Astrocyte (in vitro differentiated cells and primary cell): Measurements from ENCODE around the gene LILRA1. TPM values are rescaled to one million over a fixed set of nuclear protein-coding genes. Genes with fewer than 3 reads are reported as not detected.
"Not testable (repeated sequence)": the region's sequence is repeated elsewhere in the genome, so short reads cannot be mapped to it uniquely, and the experiment has no call there.

Experiments
- DNase-seq: peaks from one replicate; pipeline ENCODE4 v3.0.0-alpha.2; 2010; ENCODE audit warnings: low read depth
- FAIRE-seq: peaks from 2 replicates; lab custom pipeline; 2011; peaks lifted over from hg19 to GRCh38; lab: Jason Lieb, UNC
- H2AFZ ChIP-seq: 2 replicates; pipeline ENCODE4 v1.6.0; 2012; ENCODE audit warnings: low read depth, low read length, inconsistent platforms
- H3K27ac ChIP-seq: 2 replicates; pipeline ENCODE4 v1.5.1; 2011; ENCODE audit warnings: low read depth, low read length, inconsistent platforms
- H3K27me3 ChIP-seq: 2 replicates; pipeline ENCODE4 v1.6.0; 2011; ENCODE audit warnings: low read length, inconsistent platforms; ENCODE audit not compliant: insufficient read depth
- H3K36me3 ChIP-seq: 2 replicates; pipeline ENCODE4 v1.5.1; 2011; ENCODE audit warnings: low read length, inconsistent platforms; ENCODE audit not compliant: insufficient read depth
- H3K4me1 ChIP-seq: 2 replicates; pipeline ENCODE4 v1.5.1; 2011; ENCODE audit warnings: low read length, inconsistent platforms; ENCODE audit not compliant: insufficient read depth
- H3K4me2 ChIP-seq: 2 replicates; pipeline ENCODE4 v1.6.0; 2012; ENCODE audit warnings: low read length, inconsistent platforms
- H3K4me3 ChIP-seq: 2 replicates; pipeline ENCODE4 v1.5.1; 2011; ENCODE audit warnings: low read depth, mild to moderate bottlenecking, low read length, inconsistent platforms; ENCODE audit not compliant: insufficient read depth
- H3K79me2 ChIP-seq: 2 replicates; pipeline ENCODE4 v1.6.0; 2012; ENCODE audit warnings: mild to moderate bottlenecking, low read length, inconsistent platforms; ENCODE audit not compliant: insufficient read depth
- H3K9ac ChIP-seq: 2 replicates; pipeline ENCODE4 v1.6.0; 2012; ENCODE audit warnings: mild to moderate bottlenecking, low read length, inconsistent platforms
- H3K9me3 ChIP-seq: 2 replicates; pipeline ENCODE4 v1.5.1; 2012; ENCODE audit warnings: low read depth, mild to moderate bottlenecking, low read length, inconsistent platforms; ENCODE audit not compliant: insufficient read depth
- H4K20me1 ChIP-seq: 2 replicates; pipeline ENCODE4 v1.6.0; 2012; ENCODE audit warnings: low read length, inconsistent platforms; ENCODE audit not compliant: insufficient read depth
- H3K27ac Mint-ChIP-seq: one replicate; pipeline ENCODE4 v1.8.0; 2021; ENCODE audit warnings: mild to moderate bottlenecking, mixed read lengths; ENCODE audit not compliant: unreplicated experiment
- H3K27me3 Mint-ChIP-seq: one replicate; pipeline ENCODE4 v1.8.0; 2021; ENCODE audit warnings: low read depth, mixed read lengths; ENCODE audit not compliant: unreplicated experiment
- H3K36me3 Mint-ChIP-seq: one replicate; pipeline ENCODE4 v1.8.0; 2021; ENCODE audit warnings: low read depth, mixed read lengths; ENCODE audit not compliant: unreplicated experiment
- H3K4me1 Mint-ChIP-seq: one replicate; pipeline ENCODE4 v1.8.0; 2021; ENCODE audit warnings: low read depth, mixed read lengths; ENCODE audit not compliant: unreplicated experiment
- H3K4me3 Mint-ChIP-seq: one replicate; pipeline ENCODE4 v1.8.0; 2021; ENCODE audit warnings: mild to moderate bottlenecking, moderate library complexity, mixed read lengths; ENCODE audit not compliant: unreplicated experiment
- H3K9me3 Mint-ChIP-seq: one replicate; pipeline ENCODE4 v1.8.0; 2021; ENCODE audit warnings: mild to moderate bottlenecking, mixed read lengths; ENCODE audit not compliant: unreplicated experiment
- CTCF ChIP-seq: IDR thresholded peaks from 2 replicates; pipeline ENCODE4 v1.5.1; 2011; ENCODE audit warnings: low read depth, mild to moderate bottlenecking, inconsistent platforms, low read length, moderate library complexity; ENCODE audit not compliant: insufficient read depth
- EZH2 ChIP-seq: IDR thresholded peaks from 2 replicates; pipeline ENCODE4 v1.6.1; 2012; ENCODE audit warnings: mild to moderate bottlenecking, low read length, inconsistent platforms; ENCODE audit not compliant: insufficient read depth
- total RNA-seq: library from RNA; stranded (reverse); gene quantifications from 2 replicates; pipeline ENCODE4 v1.2.1, GENCODE V29; 2021

The LILRA1 gene
- total RNA-seq, 1 donor from 2014 or later = not detected

- H3K9me3 ChIP-seq = peaks cover 9% of the 10 kb centered on the region
- TF ChIP-seq CTCF (no peak), EZH2 (no peak)
- H3K4me2 ChIP-seq = no peak overlapping the region
- FAIRE-seq (no peak), DNase-seq (no peak)
- Mint-ChIP-seq H3K9me3 (peaks cover 17% of the 10 kb centered on the region), H3K36me3 (no peaks in the 10 kb centered on the region), H3K27me3 (no peaks in the 10 kb centered on the region), H3K4me3 (no peak overlapping the region), H3K4me1 (no peaks in the 10 kb centered on the region), H3K27ac (no peak overlapping the region)
- no peaks in the 10 kb centered on the region for H4K20me1 ChIP-seq
- no peak overlapping the region for H2AFZ ChIP-seq
- H3K4me3 ChIP-seq = no peak overlapping the region
- H3K9ac ChIP-seq = no peak overlapping the region
- H3K27me3 ChIP-seq = no peaks in the 10 kb centered on the region
- no peaks in the 10 kb centered on the region for H3K36me3 ChIP-seq
- H3K27ac ChIP-seq = no peak overlapping the region
- no peaks in the 10 kb centered on the region for H3K4me1 ChIP-seq
- no peaks in the 10 kb centered on the region for H3K79me2 ChIP-seq
Measured at GRCh38 chr19:54586397-54586796, 7.0 kb upstream of the LILRA1 start.

GRCh38 chr19:54587026-54587425 lies 6.4 kb upstream of the LILRA1 start:
- no peaks in the 10 kb centered on the region for H3K36me3 Mint-ChIP-seq
- FAIRE-seq (no peak), DNase-seq (no peak)
- peaks cover 9% of the 10 kb centered on the region for H3K9me3 ChIP-seq
- no peak overlapping the region for H3K4me2 ChIP-seq
- H2AFZ ChIP-seq = no peak overlapping the region
- no peak overlapping the region for H3K4me3 ChIP-seq
- no peaks in the 10 kb centered on the region for H3K27me3 ChIP-seq
- H3K27ac Mint-ChIP-seq = no peak overlapping the region
- H3K4me3 Mint-ChIP-seq = no peak overlapping the region
- H3K27me3 Mint-ChIP-seq = no peaks in the 10 kb centered on the region
- no peaks in the 10 kb centered on the region for H4K20me1 ChIP-seq
- H3K27ac ChIP-seq = no peak overlapping the region
- H3K9me3 Mint-ChIP-seq = peaks cover 17% of the 10 kb centered on the region
- no peaks in the 10 kb centered on the region for H3K36me3 ChIP-seq
- no peaks in the 10 kb centered on the region for H3K79me2 ChIP-seq
- no peaks in the 10 kb centered on the region for H3K4me1 ChIP-seq
- H3K4me1 Mint-ChIP-seq = no peaks in the 10 kb centered on the region
- H3K9ac ChIP-seq = no peak overlapping the region
- TF ChIP-seq CTCF = no peak
- TF ChIP-seq EZH2 = no peak

- H4K20me1 ChIP-seq, H3K27me3 Mint-ChIP-seq, H3K4me1 ChIP-seq, H3K4me1 Mint-ChIP-seq, DNase-seq, H3K27ac Mint-ChIP-seq, H3K36me3 ChIP-seq, H3K4me3 ChIP-seq, H3K27ac ChIP-seq, H3K4me3 Mint-ChIP-seq, H3K4me2 ChIP-seq, H3K27me3 ChIP-seq, H3K9ac ChIP-seq, H3K36me3 Mint-ChIP-seq, H3K79me2 ChIP-seq, FAIRE-seq, H2AFZ ChIP-seq: not testable (repeated sequence)
- peaks cover 11% of the 10 kb centered on the region for H3K9me3 Mint-ChIP-seq
- peaks cover 20% of the 10 kb centered on the region for H3K9me3 ChIP-seq
Measured at GRCh38 chr19:54593931-54594626, 647 bp downstream of the LILRA1 start.
